Naive thymus-derived CD4-positive, alpha-beta T cell (primary cell): ENCODE data around the gene CHCHD6. TPM values are rescaled to one million over a fixed set of nuclear protein-coding genes. Genes with fewer than 3 reads are reported as not detected.

Source experiments
- ATAC-seq: fragments of 150-1000 bp; cut with Tn5 transposase; 2 replicates; pipeline ENCODE4 v1.10.0; 2021; ENCODE audit warnings: mild to moderate bottlenecking, moderate library complexity
- CTCF ChIA-PET: fragments of 350-600 bp; sonication (Branson Sonifier 250); formaldehyde crosslinking; loops from one replicate; lab custom pipeline; 2021; ENCODE audit warnings: antibody characterized with exemption; lab: Charles Lee
- POLR2A ChIA-PET: fragments of 350-600 bp; sonication (Branson Sonifier 250); formaldehyde crosslinking; loops from one replicate; lab custom pipeline; 2021; ENCODE audit warnings: antibody characterized with exemption, inconsistent platforms; lab: Charles Lee
- DNase-seq, 9 donors: peaks; one replicate each; pipeline versions ENCODE4 v3.0.0 to v3.0.0-alpha.2; 2020 to 2022; ENCODE audit warnings: mixed read lengths in 1 of 9
- H3K27ac ChIP-seq: one replicate; pipeline ENCODE4 v1.7.0; 2013; ENCODE audit warnings: mild to moderate bottlenecking, low read depth, low read length, moderate library complexity
- H3K27me3 ChIP-seq, 2 donors: one replicate each; pipeline ENCODE4 v1.7.0; 2013; ENCODE audit warnings: low read length in 2 of 2, mild to moderate bottlenecking in 2 of 2, moderate library complexity in 2 of 2; ENCODE audit not compliant: control insufficient read depth in 2 of 2, insufficient read depth in 2 of 2
- H3K36me3 ChIP-seq, 3 experiments: 1 replicate in 2 of 3; 2 replicates in 1 of 3; pipeline ENCODE4 v1.7.0; 2013; ENCODE audit warnings: low read length in 3 of 3, mild to moderate bottlenecking in 3 of 3, moderate library complexity in 1 of 3; ENCODE audit not compliant: insufficient read depth in 3 of 3, control insufficient read depth in 2 of 3
- H3K4me1 ChIP-seq, 2 donors: one replicate each; pipeline ENCODE4 v1.7.0; 2013; ENCODE audit warnings: low read length in 2 of 2, mild to moderate bottlenecking in 2 of 2, moderate library complexity in 1 of 2; ENCODE audit not compliant: control insufficient read depth in 2 of 2, insufficient read depth in 2 of 2
- H3K4me3 ChIP-seq: 2 replicates; pipeline ENCODE4 v1.7.0; 2013; ENCODE audit warnings: mild to moderate bottlenecking, low read length
- H3K9me3 ChIP-seq, 3 experiments: 1 replicate in 2 of 3; 2 replicates in 1 of 3; pipeline ENCODE4 v1.7.0; 2013; ENCODE audit warnings: low read length in 3 of 3; ENCODE audit not compliant: control insufficient read depth in 2 of 3
- H3K27ac Mint-ChIP-seq, 9 donors: one replicate each; pipeline ENCODE4 v1.8.0; 2020 to 2022; ENCODE audit warnings: mixed read lengths in 9 of 9, mild to moderate bottlenecking in 8 of 9, moderate library complexity in 5 of 9, inconsistent platforms in 2 of 9
- H3K27me3 Mint-ChIP-seq, 5 donors: one replicate each; pipeline ENCODE4 v1.8.0; 2021 to 2022; ENCODE audit warnings: mixed read lengths in 5 of 5, mild to moderate bottlenecking in 1 of 5
- H3K36me3 Mint-ChIP-seq, 5 donors: one replicate each; pipeline ENCODE4 v1.8.0; 2020 to 2022; ENCODE audit warnings: mixed read lengths in 5 of 5, mild to moderate bottlenecking in 3 of 5, inconsistent platforms in 1 of 5
- H3K4me1 Mint-ChIP-seq, 7 donors: one replicate each; pipeline ENCODE4 v1.8.0; 2020 to 2022; ENCODE audit warnings: mixed read lengths in 7 of 7, mild to moderate bottlenecking in 3 of 7, inconsistent platforms in 1 of 7
- H3K4me3 Mint-ChIP-seq, 10 donors: one replicate each; pipeline ENCODE4 v1.8.0; 2020 to 2022; ENCODE audit warnings: mild to moderate bottlenecking in 10 of 10, mixed read lengths in 10 of 10, moderate library complexity in 6 of 10, inconsistent platforms in 2 of 10
- H3K9me3 Mint-ChIP-seq, 11 donors: one replicate each; pipeline ENCODE4 v1.8.0; 2020 to 2022; ENCODE audit warnings: mixed read lengths in 11 of 11, mild to moderate bottlenecking in 4 of 11, inconsistent platforms in 1 of 11, moderate library complexity in 1 of 11
- intact Hi-C, 2 donors: fragments of 100-400 bp; cut with micrococcal nuclease; formaldehyde crosslinking; loops; one replicate each; pipeline ENCODE4 v1.15.1; 2023
- polyA plus RNA-seq, 2 donors: library from polyadenylated mRNA; unstranded; fragments of 300-500 nt; fragmentation: Illumina TruSeq; gene quantifications; one replicate each; pipeline ENCODE4 v1.2.3, GENCODE V29; 2021
- total RNA-seq, 6 experiments: library from RNA in 5 of 6; stranded (reverse) in 5 of 6; gene quantifications; 1 replicate in 5 of 6; 2 replicates in 1 of 6; pipeline ENCODE4 v1.2.3 and lab custom pipeline; 2021 to 2026

Gene CHCHD6
- total and polyA plus RNA-seq, 7 experiments from 2014 or later = 5.4 to 15.1 (median 11.0) TPM

DNA sequence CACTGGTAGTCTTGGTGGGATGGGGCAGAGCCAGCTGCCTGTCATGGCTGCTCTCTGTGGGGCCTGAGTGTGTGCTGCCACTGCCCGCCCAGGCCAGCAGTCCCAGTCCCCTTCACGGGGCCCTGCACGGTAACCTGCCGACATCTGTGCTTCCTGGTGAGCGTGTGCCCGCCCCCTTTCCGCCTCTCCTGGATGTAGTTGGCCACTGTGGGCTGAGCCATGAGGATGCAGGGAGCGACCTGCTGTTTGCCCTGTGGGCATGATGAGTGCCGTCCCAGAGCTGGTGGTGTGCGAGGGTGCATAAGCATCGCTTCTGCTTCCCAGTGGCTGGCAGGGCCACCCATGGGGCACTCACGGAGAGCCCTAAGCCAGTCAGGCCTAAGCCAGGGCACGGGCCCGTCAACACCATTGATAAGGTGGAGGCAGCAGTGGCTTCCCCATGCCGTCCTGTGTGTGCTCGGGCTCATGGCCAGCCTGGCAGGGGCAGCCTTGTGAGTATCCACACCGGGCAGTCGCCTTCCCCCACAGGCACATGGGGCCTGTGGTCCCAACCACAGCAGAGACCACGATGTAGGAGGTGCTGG, 293.5 kb downstream of the CHCHD6 start:
- no peaks in the 10 kb centered on the region for H3K27me3 Mint-ChIP-seq
- no peaks in the 10 kb centered on the region for H3K9me3 Mint-ChIP-seq
- ChIA-PET POLR2A (no interaction called here), CTCF (no interaction called here)
- H3K4me1 Mint-ChIP-seq = peaks cover 0 to 7% (median 0%) of the 10 kb centered on the region in 7 donors
- no peak overlapping the region for H3K4me3 Mint-ChIP-seq
- no peaks in the 10 kb centered on the region for H3K36me3 ChIP-seq
- intact Hi-C loops = no loop called here
- H3K4me1 ChIP-seq = no peaks in the 10 kb centered on the region
- H3K27me3 ChIP-seq = no peaks in the 10 kb centered on the region
- H3K9me3 ChIP-seq = no peaks in the 10 kb centered on the region
- H3K27ac ChIP-seq = no peak overlapping the region
- ATAC-seq (no peak), DNase-seq (no peak)
- no peaks in the 10 kb centered on the region for H3K36me3 Mint-ChIP-seq
- no peak overlapping the region for H3K27ac Mint-ChIP-seq
- no peak overlapping the region for H3K4me3 ChIP-seq

DNA sequence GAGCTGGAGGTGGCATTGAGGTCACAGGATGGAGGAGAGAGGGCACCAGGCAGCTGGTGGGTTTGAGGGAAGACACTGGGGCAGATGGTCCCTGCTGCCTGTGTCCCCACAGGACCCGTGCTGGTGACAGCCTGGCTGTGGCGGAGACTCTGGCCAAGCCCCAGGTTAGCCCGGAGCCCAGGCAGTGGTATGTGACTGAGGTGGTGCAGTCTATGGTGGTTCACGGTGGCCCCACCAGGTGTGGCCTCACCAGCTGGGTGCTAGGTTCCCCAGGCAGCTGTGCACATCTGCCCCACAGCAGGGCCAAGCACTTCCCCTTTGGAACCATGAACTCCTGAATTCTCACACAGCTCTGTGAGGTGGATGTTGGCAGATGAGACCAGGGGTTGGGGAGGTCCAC, 294.3 kb downstream of the CHCHD6 start:
- H3K36me3 Mint-ChIP-seq = no peaks in the 10 kb centered on the region
- Histone ChIP-seq H3K4me1 (no peaks in the 10 kb centered on the region), H3K36me3 (no peaks in the 10 kb centered on the region), H3K9me3 (no peaks in the 10 kb centered on the region), H3K27ac (no peak overlapping the region), H3K27me3 (no peaks in the 10 kb centered on the region), H3K4me3 (no peak overlapping the region)
- ChIA-PET CTCF (no interaction called here), POLR2A (interaction anchor here (0.6 kb wide), 1 partner anchor 752 kb away, joined by 3 read pairs; no protein-coding TSS in a partner anchor)
- ATAC-seq = no peak
- H3K27ac Mint-ChIP-seq = peak overlapping the region in 1 of 9 donors; percentile 73
- no peaks in the 10 kb centered on the region for H3K9me3 Mint-ChIP-seq
- no peak for DNase-seq
- intact Hi-C loops = no loop called here
- no peaks in the 10 kb centered on the region for H3K27me3 Mint-ChIP-seq
- H3K4me1 Mint-ChIP-seq = peaks cover 0 to 7% (median 0%) of the 10 kb centered on the region in 7 donors
- H3K4me3 Mint-ChIP-seq = no peak overlapping the region

DNA sequence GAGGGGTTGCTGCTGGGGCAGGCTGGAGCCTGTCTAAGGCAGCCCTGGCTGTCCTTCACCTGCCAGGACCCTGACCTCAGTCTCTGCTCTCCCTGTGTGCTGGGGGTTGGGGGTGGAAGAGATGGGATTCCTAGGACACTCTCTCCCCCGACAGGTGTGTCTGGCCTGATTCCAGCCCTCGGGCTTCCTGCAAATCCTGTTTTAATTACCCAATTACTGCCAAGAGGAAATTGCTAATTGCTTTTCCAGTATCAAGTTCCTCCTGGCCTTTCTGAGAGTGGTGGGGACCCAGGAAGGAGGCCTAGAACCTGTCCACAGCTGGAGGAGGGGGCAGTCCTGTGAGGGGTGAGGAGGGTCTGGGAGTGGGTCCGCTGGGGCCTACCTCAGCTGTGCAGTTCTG, 294.7 kb downstream of the CHCHD6 start:
- Histone ChIP-seq H3K4me3 (no peak overlapping the region), H3K9me3 (no peaks in the 10 kb centered on the region), H3K36me3 (no peaks in the 10 kb centered on the region), H3K4me1 (no peaks in the 10 kb centered on the region), H3K27me3 (no peaks in the 10 kb centered on the region), H3K27ac (no peak overlapping the region)
- H3K27me3 Mint-ChIP-seq = no peaks in the 10 kb centered on the region
- CTCF ChIA-PET = no interaction called here
- no peaks in the 10 kb centered on the region for H3K36me3 Mint-ChIP-seq
- POLR2A ChIA-PET = interaction anchor here (0.6 kb wide), 1 partner anchor 752 kb away, joined by 3 read pairs; no protein-coding TSS in a partner anchor
- no peak overlapping the region for H3K4me3 Mint-ChIP-seq
- peaks cover 0 to 6% (median 0%) of the 10 kb centered on the region in 7 donors for H3K4me1 Mint-ChIP-seq
- H3K27ac Mint-ChIP-seq = no peak overlapping the region
- intact Hi-C loops = no loop called here
- DNase-seq (no peak), ATAC-seq (no peak)
- no peaks in the 10 kb centered on the region for H3K9me3 Mint-ChIP-seq

DNA sequence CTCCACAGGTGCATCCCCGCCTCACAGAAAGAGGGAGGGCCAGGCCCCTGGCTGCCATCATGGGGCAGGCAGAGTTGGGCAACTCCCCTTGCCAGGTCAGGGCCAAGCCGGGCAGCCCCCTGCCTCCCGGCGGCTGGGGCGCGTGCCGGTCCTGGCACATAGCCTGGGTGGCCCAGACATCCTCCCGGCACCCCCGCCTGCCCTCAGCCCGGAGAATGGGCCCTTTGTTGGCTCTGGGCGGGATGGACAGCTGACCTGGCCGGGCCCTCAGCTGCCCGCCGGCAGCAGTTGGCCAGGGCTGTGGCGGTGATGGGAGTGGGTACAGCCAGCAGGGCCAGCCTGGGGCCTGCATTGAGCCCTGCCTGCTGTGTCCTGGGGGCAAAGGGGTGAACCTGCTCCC, 295.3 kb downstream of the CHCHD6 start:
- intact Hi-C loops = no loop called here
- Mint-ChIP-seq H3K4me3 (no peak overlapping the region), H3K27ac (no peak overlapping the region), H3K9me3 (no peaks in the 10 kb centered on the region), H3K4me1 (peaks cover 0 to 2% (median 0%) of the 10 kb centered on the region in 7 donors), H3K36me3 (no peaks in the 10 kb centered on the region), H3K27me3 (no peaks in the 10 kb centered on the region)
- POLR2A ChIA-PET = no interaction called here
- no peaks in the 10 kb centered on the region for H3K9me3 ChIP-seq
- no peak overlapping the region for H3K27ac ChIP-seq
- DNase-seq = no peak
- H3K27me3 ChIP-seq = no peaks in the 10 kb centered on the region
- ATAC-seq = no peak
- no peaks in the 10 kb centered on the region for H3K4me1 ChIP-seq
- CTCF ChIA-PET = no interaction called here
- H3K4me3 ChIP-seq = no peak overlapping the region
- no peaks in the 10 kb centered on the region for H3K36me3 ChIP-seq

DNA sequence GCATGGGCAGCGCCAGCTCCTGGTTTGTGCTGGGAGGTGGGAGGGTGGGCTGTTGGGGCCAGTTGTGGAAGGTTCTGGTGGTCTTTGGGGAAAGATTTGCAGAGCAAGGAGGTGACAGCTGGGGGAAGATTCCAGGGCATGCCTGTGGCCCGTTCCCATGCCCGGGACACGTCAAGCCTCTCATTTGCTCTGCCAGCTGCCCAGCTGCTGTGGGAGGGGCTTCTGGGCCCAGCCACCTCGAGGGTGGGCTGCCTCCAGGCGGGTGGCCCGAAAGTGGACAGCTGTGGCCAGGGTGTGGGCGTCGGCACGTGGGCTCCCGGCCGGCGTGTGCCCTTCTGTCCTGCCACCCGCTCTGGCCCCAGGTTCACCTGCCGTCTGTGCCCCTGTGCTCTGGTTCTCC, 296.1 kb downstream of the CHCHD6 start:
- Histone ChIP-seq H3K9me3 (no peaks in the 10 kb centered on the region), H3K36me3 (no peaks in the 10 kb centered on the region), H3K4me3 (no peak overlapping the region), H3K4me1 (no peaks in the 10 kb centered on the region), H3K27me3 (no peaks in the 10 kb centered on the region), H3K27ac (no peak overlapping the region)
- H3K4me3 Mint-ChIP-seq = no peak overlapping the region
- no peak for DNase-seq
- ChIA-PET POLR2A (no interaction called here), CTCF (no interaction called here)
- no peak for ATAC-seq
- no peaks in the 10 kb centered on the region for H3K27me3 Mint-ChIP-seq
- H3K36me3 Mint-ChIP-seq = no peaks in the 10 kb centered on the region
- H3K27ac Mint-ChIP-seq = no peak overlapping the region
- no peaks in the 10 kb centered on the region for H3K9me3 Mint-ChIP-seq
- intact Hi-C loops = no loop called here
- H3K4me1 Mint-ChIP-seq = no peaks in the 10 kb centered on the region

DNA sequence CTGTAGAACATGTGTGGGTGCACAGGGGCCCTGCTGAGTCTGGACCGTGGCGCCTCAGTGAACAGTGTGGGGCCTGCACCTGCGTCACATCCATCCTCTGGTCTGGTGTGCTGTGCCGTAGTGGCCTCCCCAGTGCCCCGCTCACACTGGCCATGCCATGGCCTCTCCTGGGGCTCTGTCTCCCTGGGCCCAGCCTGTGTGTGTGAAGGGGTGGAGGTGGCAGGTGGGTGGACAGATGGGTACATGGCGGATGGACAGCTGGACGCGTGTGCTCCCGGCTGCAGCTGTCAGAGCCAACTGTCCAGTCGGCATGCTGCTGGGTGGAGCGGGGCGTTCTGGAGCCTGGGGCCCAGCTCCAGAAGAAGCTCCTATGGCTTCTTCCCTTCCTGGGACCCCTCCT, 296.7 kb downstream of the CHCHD6 start:
- CTCF ChIA-PET = no interaction called here
- Histone ChIP-seq H3K9me3 (no peaks in the 10 kb centered on the region), H3K4me1 (no peaks in the 10 kb centered on the region), H3K36me3 (no peaks in the 10 kb centered on the region), H3K4me3 (no peak overlapping the region), H3K27ac (no peak overlapping the region), H3K27me3 (no peaks in the 10 kb centered on the region)
- no peaks in the 10 kb centered on the region for H3K36me3 Mint-ChIP-seq
- no peak overlapping the region for H3K4me3 Mint-ChIP-seq
- intact Hi-C loops = no loop called here
- POLR2A ChIA-PET = no interaction called here
- no peak for ATAC-seq
- H3K4me1 Mint-ChIP-seq = no peaks in the 10 kb centered on the region
- DNase-seq = no peak
- H3K27me3 Mint-ChIP-seq = no peaks in the 10 kb centered on the region
- no peaks in the 10 kb centered on the region for H3K9me3 Mint-ChIP-seq
- H3K27ac Mint-ChIP-seq = no peak overlapping the region

DNA sequence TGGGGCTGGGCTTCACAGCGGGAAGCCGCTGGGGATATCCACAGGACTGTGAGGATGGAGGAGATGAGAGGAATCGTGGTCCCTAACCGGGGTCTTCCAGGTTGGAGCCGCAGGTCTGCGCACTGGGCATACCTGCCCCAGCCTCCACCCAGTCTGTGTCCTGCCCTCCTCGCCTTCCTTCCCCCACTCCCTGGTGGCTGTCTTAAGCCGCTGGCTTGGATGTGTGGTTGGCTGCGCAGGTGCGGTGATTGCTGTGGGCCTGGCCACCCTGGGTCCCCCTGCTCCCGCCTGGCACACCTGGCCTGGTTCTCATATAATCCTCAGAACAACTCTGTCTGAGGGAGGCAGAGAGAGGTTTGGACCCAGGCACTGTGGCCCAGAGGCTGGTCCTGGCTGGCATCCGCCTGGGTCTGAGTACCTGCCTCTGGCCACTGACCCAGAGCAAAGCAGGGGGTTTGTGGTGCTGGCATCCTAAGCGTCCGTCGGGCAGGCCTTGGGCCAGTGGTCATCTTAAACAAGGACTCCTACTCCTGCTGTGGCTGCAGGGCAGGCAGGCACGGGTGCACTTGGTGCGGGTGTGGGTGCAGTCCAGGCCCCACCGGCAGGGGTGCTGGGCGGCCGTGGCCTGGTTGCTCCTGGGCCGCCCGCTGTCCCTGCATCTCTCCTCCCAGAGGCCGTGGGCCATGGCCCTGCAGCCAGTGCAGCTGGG, 297.6 kb downstream of the CHCHD6 start:
- peaks cover 0 to 2% (median 0%) of the 10 kb centered on the region in 7 donors for H3K4me1 Mint-ChIP-seq
- Histone ChIP-seq H3K27ac (no peak overlapping the region), H3K4me3 (no peak overlapping the region), H3K36me3 (no peaks in the 10 kb centered on the region), H3K4me1 (no peaks in the 10 kb centered on the region), H3K27me3 (no peaks in the 10 kb centered on the region), H3K9me3 (no peaks in the 10 kb centered on the region)
- H3K9me3 Mint-ChIP-seq = no peaks in the 10 kb centered on the region
- no peak overlapping the region for H3K27ac Mint-ChIP-seq
- intact Hi-C loops = no loop called here
- H3K27me3 Mint-ChIP-seq = no peaks in the 10 kb centered on the region
- POLR2A ChIA-PET = no interaction called here
- no peak overlapping the region for H3K4me3 Mint-ChIP-seq
- DNase-seq = no peak
- ATAC-seq = no peak
- H3K36me3 Mint-ChIP-seq = no peaks in the 10 kb centered on the region
- CTCF ChIA-PET = no interaction called here
